Tibial artery (tissue), 4 donors: Measurements from ENCODE around the gene GID8.

Source experiments
- DNase-seq, 2 donors: peaks; one replicate each; pipeline ENCODE4 v3.0.0-alpha.2; 2019
- H3K27ac ChIP-seq, 2 donors: fragments of 200-600 bp; sonication (generic) in 1 of 2; 1 replicate in 1 of 2; 2 replicates in 1 of 2; pipeline ENCODE4 v1.5.1; 2018 to 2019; ENCODE audit warnings: mild to moderate bottlenecking in 1 of 2
- H3K27me3 ChIP-seq, 2 donors: fragments of 200-600 bp; sonication (generic) in 1 of 2; one replicate each; pipeline versions ENCODE4 v1.5.1 to v1.6.0; 2016 to 2019
- H3K36me3 ChIP-seq, 3 donors: fragments of 200-600 bp; sonication (generic) in 2 of 3; one replicate each; pipeline ENCODE4 v1.5.1; 2016 to 2019; ENCODE audit warnings: mild to moderate bottlenecking in 2 of 3
- H3K4me1 ChIP-seq, 4 donors: fragments of 200-600 bp; sonication (generic) in 2 of 4; 1 replicate in 3 of 4; 2 replicates in 1 of 4; pipeline ENCODE4 v1.5.1; 2016 to 2019
- H3K4me3 ChIP-seq, 2 donors: fragments of 200-600 bp; sonication (generic) in 1 of 2; 1 replicate in 1 of 2; 2 replicates in 1 of 2; pipeline ENCODE4 v1.5.1; 2018 to 2019; ENCODE audit warnings: mild to moderate bottlenecking in 2 of 2
- H3K9me3 ChIP-seq, 3 donors: fragments of 200-600 bp; sonication (generic) in 1 of 3; one replicate each; pipeline ENCODE4 v1.5.1; 2016 to 2019
- intact Hi-C: fragments of 100-400 bp; cut with DNase I; formaldehyde crosslinking; loops from one replicate; pipeline ENCODE4 v1.15.0; 2023; ENCODE audit warnings: low total_unique reads
- TF ChIP-seq, protein P1 (sequence below), 2 experiments: fragments of 200-600 bp in 1 of 2; fragments of 450-650 bp in 1 of 2; IDR thresholded peaks; one replicate each; pipeline ENCODE4 v1.5.1; 2017 to 2019; ENCODE audit warnings: antibody characterized with exemption in 2 of 2, mild to moderate bottlenecking in 1 of 2, moderate library complexity in 1 of 2

GID8 gene

DNA sequence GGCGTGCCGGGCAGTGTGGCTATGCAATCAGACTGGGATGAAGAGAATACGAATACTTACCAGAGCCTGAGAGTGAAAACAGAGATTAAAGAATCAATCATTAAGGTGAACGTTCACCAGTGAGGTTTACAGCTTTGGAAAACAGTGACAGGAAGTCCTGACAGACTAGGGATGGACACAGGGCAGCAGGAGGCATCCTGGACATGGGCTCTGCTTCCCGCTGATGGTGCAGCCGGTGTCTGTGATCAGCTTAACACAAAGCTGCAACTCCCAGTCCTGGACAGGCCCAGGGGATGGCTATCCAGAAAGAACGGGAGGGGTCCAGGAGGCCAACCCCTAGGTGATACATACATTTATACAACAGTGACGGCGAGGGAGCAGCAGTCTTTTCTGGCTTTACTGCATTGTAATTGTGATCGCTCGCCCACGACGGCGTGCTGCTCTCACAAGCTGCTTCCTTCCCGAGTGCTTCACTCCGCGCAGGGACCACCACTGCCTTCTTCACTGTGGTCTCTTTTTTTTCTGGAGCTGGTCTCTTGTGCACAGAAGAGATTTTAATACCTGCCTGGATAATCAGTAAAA, 32.3 kb upstream of the GID8 start:
- Histone ChIP-seq H3K4me3 (no peak overlapping the region), H3K4me1 (peaks cover 0 to 15% (median 7%) of the 10 kb centered on the region in 4 donors), H3K9me3 (no peaks in the 10 kb centered on the region), H3K27me3 (no peaks in the 10 kb centered on the region), H3K36me3 (peaks cover 80 to 100% (median 100%) of the 10 kb centered on the region in 3 donors), H3K27ac (no peak overlapping the region)
- TF ChIP-seq, protein P1, sequence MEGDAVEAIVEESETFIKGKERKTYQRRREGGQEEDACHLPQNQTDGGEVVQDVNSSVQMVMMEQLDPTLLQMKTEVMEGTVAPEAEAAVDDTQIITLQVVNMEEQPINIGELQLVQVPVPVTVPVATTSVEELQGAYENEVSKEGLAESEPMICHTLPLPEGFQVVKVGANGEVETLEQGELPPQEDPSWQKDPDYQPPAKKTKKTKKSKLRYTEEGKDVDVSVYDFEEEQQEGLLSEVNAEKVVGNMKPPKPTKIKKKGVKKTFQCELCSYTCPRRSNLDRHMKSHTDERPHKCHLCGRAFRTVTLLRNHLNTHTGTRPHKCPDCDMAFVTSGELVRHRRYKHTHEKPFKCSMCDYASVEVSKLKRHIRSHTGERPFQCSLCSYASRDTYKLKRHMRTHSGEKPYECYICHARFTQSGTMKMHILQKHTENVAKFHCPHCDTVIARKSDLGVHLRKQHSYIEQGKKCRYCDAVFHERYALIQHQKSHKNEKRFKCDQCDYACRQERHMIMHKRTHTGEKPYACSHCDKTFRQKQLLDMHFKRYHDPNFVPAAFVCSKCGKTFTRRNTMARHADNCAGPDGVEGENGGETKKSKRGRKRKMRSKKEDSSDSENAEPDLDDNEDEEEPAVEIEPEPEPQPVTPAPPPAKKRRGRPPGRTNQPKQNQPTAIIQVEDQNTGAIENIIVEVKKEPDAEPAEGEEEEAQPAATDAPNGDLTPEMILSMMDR (IDR thresholded peaks at IDR 0.05): no peak
- no peak for DNase-seq
- intact Hi-C loops: no loop called here

DNA sequence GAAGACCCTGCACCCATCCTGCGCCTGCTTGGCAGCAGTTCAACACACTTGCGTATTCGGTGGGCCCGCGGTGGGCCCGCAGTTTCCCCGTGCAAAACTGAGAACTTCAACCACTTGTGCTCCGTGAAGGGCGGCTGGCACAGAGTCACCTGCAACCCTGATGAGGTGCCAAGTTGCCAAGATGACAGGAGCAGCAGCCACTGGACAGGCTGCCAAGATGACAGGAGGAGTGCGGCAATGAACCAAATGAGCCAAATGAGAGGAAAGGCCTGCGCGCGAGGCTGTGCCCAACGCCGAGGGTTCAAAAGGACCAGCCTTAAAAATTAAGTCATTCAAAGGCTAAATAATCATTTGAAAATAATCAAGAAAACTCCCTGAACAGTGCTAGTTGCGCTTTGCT, 31.7 kb upstream of the GID8 start:
- no peak for DNase-seq
- intact Hi-C loops: no loop called here
- TF ChIP-seq, protein P1 (IDR thresholded peaks at IDR 0.05): no peak
- Histone ChIP-seq H3K9me3 (no peaks in the 10 kb centered on the region), H3K4me1 (peaks cover 0 to 12% (median 6%) of the 10 kb centered on the region in 4 donors), H3K36me3 (peaks cover 85 to 100% (median 100%) of the 10 kb centered on the region in 3 donors), H3K27ac (no peak overlapping the region), H3K4me3 (no peak overlapping the region), H3K27me3 (no peaks in the 10 kb centered on the region)

DNA sequence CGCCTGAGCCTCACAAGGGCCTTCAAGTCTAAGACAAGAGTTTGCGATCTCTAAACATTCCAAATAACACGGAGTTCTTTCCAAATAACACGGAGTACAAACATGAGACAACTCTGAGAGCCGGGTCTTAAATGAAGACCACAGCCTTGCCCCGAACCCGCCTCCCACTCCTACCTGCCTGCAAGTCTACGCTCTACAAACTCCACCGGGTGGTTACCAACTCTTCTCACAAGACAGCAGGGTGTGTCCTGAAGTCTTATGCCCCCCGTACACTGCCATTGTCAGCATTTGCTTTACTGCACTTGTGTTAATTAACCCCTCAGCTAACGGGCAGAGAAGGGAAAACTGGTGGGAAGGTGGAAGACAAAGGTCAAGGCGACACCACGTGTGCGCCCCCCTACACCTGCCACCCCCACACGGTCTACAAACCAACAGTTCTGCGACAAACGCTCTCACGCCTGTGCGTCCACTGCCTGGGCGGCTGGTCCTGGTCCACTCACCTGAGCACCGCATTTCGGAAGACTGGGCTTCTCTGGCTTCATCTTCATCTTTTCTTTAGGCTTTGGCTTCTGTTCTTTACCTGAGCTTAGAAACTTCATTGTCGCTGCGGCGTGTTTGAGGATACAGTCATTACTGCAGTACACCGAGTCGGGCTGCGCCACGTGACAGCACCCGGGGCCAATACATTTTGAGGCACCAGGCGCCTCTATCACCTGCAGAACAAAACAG, 31.1 kb upstream of the GID8 start:
- no peaks in the 10 kb centered on the region for H3K27me3 ChIP-seq
- TF ChIP-seq, protein P1 (IDR thresholded peaks at IDR 0.05): no peak
- no peaks in the 10 kb centered on the region for H3K9me3 ChIP-seq
- H3K4me1 ChIP-seq: peaks cover 0 to 13% (median 6%) of the 10 kb centered on the region in 4 donors
- DNase-seq: peak in 1 of 2 donors; percentile 35
- H3K27ac ChIP-seq: no peak overlapping the region
- no peak overlapping the region for H3K4me3 ChIP-seq
- intact Hi-C loops: no loop called here
- H3K36me3 ChIP-seq: peaks cover 91 to 100% (median 100%) of the 10 kb centered on the region in 3 donors

DNA sequence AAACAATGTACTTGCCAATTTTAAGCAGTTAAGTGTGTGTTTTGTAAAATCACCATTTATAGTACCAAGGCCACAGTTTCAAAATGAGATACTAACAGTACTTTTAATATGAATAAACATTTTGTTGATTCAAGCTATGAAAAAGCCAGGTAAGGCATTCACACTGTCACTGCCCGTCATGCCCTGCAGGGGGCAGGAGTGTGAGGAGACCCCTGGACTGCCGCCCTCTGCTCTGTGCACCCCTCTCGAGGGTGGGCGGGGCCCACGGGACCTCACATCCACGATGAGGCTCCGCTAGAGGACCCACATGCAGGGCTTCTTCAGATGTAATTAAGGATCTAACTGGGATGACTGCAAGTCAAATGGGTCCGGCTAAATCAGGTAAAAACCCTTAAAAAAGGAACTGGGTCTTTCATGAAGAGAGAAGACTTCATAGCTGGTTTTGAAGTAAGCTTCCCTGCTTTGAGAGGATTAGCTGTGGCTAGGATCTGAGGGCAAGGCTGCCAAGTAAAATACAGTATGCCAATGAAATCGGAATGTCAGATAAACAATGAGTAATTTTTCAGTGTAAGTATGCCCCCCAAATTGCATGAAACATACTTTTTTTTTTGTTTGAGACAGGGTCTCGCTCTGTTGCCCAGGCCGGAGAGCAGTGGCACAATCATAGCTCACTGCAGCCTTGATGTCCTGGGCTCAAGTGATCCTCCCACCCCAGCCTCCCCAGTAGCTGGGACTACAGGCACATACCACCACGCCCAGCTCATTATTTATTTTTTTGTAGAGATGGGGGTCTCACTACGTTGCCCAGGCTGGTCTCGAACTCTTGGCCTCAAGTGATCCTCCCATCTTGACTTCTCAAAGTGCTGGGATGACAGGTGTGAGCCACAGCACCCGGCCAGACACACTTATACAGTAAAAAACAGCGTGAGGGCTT, 30.3 kb upstream of the GID8 start:
- H3K9me3 ChIP-seq: no peaks in the 10 kb centered on the region
- no peak overlapping the region for H3K27ac ChIP-seq
- H3K4me3 ChIP-seq: no peak overlapping the region
- intact Hi-C loops: no loop called here
- TF ChIP-seq, protein P1 (IDR thresholded peaks at IDR 0.05): no peak
- H3K4me1 ChIP-seq: peaks cover 0 to 19% (median 8%) of the 10 kb centered on the region in 4 donors
- peak in 1 of 2 donors; percentile 33 for DNase-seq
- peaks cover 94 to 100% (median 97%) of the 10 kb centered on the region in 3 donors for H3K36me3 ChIP-seq
- H3K27me3 ChIP-seq: no peaks in the 10 kb centered on the region

DNA sequence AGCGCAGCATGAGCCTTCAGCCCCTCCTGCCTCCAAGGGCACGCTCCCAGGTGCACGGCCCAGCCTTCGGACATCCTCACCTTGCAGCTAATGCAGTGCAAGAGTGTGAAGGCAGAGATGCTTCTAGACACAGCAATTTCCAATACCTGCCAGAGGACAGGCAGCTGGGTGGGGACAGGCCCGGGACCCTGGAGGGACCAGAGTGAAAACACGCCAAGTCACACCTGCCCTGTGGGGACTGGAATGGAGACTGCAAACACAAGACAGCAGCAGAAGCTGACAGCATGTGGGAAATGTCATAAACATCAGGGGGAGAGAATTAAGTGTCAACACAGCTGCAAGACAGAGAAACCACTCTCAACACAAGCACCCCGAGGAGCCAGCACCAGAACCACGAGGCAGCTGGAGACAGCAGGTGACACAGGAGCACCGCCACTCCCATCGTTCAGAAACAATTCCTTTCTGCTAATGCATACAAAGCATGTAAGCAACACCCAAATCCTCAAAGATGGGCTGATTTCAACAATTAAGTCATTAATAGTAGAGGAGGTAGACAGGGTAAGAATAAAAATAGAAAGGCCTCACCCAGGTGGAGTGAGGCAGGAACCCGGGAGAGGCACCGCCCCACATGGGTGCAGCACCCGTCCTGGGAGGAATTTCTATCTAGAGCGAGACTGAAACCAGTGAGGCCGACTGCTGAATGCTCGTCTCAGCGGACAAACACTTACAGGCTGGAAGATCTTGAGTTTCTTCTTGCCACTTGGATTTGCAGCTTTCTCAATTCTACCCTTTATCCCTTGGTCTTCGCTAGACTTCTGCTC, 28.8 kb upstream of the GID8 start:
- Histone ChIP-seq H3K9me3 (no peaks in the 10 kb centered on the region), H3K4me3 (no peak overlapping the region), H3K36me3 (peaks cover 83 to 95% (median 86%) of the 10 kb centered on the region in 3 donors), H3K27ac (no peak overlapping the region), H3K4me1 (peaks cover 0 to 34% (median 21%) of the 10 kb centered on the region in 4 donors), H3K27me3 (no peaks in the 10 kb centered on the region)
- TF ChIP-seq, protein P1 (IDR thresholded peaks at IDR 0.05): no peak
- peak in 1 of 2 donors; percentile 53 for DNase-seq
- intact Hi-C loops: no loop called here
